ENCODE results near the gene STK24.

Gene STK24

GRCh38 chr13:98398581-98398980 lies 178.3 kb downstream of the STK24 start:
- DNase-seq = no peak

DNA sequence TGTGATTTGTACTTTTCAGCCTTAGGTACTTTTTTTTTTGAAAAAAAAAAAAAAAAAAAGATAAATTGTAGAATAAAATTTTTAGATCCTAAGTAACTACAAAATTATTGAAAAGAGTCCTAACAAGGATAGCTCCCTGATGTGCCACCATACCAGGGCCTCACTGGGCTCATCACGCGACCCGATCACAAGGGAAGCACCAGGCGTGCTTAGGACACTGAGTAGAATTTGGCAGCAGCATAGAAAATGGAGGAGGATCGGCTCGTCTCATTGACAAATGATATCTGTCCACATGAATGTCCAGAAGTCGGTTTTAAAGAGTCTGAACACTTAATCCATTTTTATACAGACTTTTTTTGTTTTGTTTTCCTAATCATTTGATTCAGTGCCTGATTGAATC lies 179.0 kb downstream of the STK24 start:
- DNase-seq = no peak

DNA sequence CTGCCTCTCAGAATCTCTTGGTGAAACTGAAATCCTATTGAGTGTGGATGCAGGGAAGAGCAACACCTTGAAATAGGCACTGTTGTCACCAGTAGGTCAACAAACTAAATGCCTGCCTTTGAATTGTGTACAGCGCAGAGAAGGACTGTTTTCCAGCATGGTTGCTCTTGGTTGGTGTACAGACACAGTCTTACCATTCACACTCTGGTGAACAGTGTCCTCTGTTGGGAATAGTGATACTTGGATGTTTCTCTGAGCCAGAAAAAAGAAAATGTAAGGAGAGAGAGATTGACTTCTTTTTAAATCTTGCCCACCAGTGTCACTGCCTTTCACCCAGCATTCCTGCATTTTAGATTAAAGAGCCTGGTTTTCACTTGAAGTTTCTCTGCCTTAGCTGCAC lies 179.7 kb downstream of the STK24 start:
- no peak for DNase-seq

GRCh38 chr13:98396071-98396710 lies 180.7 kb downstream of the STK24 start:
- DNase-seq = no peak
